HCT116 (cell line): ENCODE data around the gene HRH2. TPM values are rescaled to one million over a fixed set of nuclear protein-coding genes. Genes with fewer than 3 reads are reported as not detected.
A peak's percentile ranks its signal among the peaks of the same experiment; 100 is the strongest.

Experiments
- ATAC-seq: fragments of 200-7000 bp; cut with Tn5 transposase; 2 replicates; pipeline ENCODE4 v1.9.1; 2020; ENCODE audit warnings: mild to moderate bottlenecking, moderate library complexity
- BruUV-seq: library from RNA; stranded (reverse); fragments of 400-500 nt; replicated peaks from 2 replicates; lab custom pipeline; 2021; lab: Mats Ljungman, UMichigan
- CTCF ChIA-PET: fragments of 300-600 bp; sonication (Branson Sonifier 250); formaldehyde crosslinking; loops from one replicate; lab custom pipeline; 2021; ENCODE audit warnings: antibody characterized with exemption; lab: Charles Lee
- POLR2A ChIA-PET: fragments of 300-600, 350-600 bp; sonication (Branson Sonifier 250); formaldehyde crosslinking; loops from one replicate; lab custom pipeline; 2021; ENCODE audit warnings: antibody characterized with exemption; lab: Charles Lee
- RAD21 ChIA-PET, 2 experiments: fragments of 300-600 bp; sonication (Branson Sonifier 250); formaldehyde crosslinking; loops; one replicate each; lab custom pipeline; 2023; ENCODE audit warnings: low total read pairs in 2 of 2; ENCODE audit not compliant: uncharacterized antibody in 2 of 2, unreplicated experiment in 2 of 2, low non-redundant PET in 1 of 2; lab: Charles Lee
- DNase-seq: peaks from one replicate; pipeline ENCODE4 v3.0.0-alpha.2; 2010; ENCODE audit warnings: low read depth, low spot score
- H2AFZ ChIP-seq: fragments of 200-600 bp; shearing (Covaris generic), sonication (generic); 2 replicates; pipeline ENCODE4 v1.6.1; 2017; ENCODE audit warnings: low read depth, mixed run types, mixed read lengths, antibody characterized with exemption, low read length; ENCODE audit not compliant: poor library complexity, severe bottlenecking
- H3K27ac ChIP-seq: 2 replicates; pipeline ENCODE4 v1.5.1; 2012; ENCODE audit warnings: low read depth, low read length
- H3K27me3 ChIP-seq: fragments of 200-600 bp; sonication (generic); 2 replicates; pipeline ENCODE4 v1.6.1; 2016; ENCODE audit warnings: mixed run types, low read length, mixed read lengths; ENCODE audit not compliant: insufficient read depth
- H3K36me3 ChIP-seq, 2 experiments: fragments of 200-500 bp in 1 of 2; fragments of 200-600 bp in 1 of 2; sonication (Bioruptor generic) in 1 of 2; sonication (generic) in 1 of 2; 2 replicates each; pipeline versions ENCODE4 v1.5.1 to v1.6.1; 2014 to 2016; ENCODE audit warnings: low read length in 2 of 2, inconsistent platforms in 1 of 2, mixed read lengths in 1 of 2, mixed run types in 1 of 2; ENCODE audit not compliant: insufficient read depth in 2 of 2, control insufficient read depth in 1 of 2
- H3K4me1 ChIP-seq, 2 experiments: fragments of 200-600 bp in 1 of 2; sonication (generic) in 1 of 2; 2 replicates each; pipeline versions ENCODE4 v1.5.1 to v1.6.1; 2012 to 2017; ENCODE audit warnings: low read length in 2 of 2, inconsistent platforms in 1 of 2, mild to moderate bottlenecking in 1 of 2, mixed read lengths in 1 of 2, mixed run types in 1 of 2, moderate library complexity in 1 of 2; ENCODE audit not compliant: insufficient read depth in 2 of 2, control insufficient read depth in 1 of 2
- H3K4me2 ChIP-seq: fragments of 200-600 bp; sonication (generic); 2 replicates; pipeline ENCODE4 v1.6.1; 2017; ENCODE audit warnings: mixed run types, low read length, mixed read lengths
- H3K4me3 ChIP-seq, 2 experiments: fragments of 200-600 bp in 1 of 2; sonication (generic) in 1 of 2; replicated peaks in 1 of 2; 2 replicates each; pipeline ENCODE4 v1.5.1; 2011 to 2016; ENCODE audit warnings: low read length in 2 of 2, control low read depth in 1 of 2, low read depth in 1 of 2, mild to moderate bottlenecking in 1 of 2, mixed read lengths in 1 of 2, mixed run types in 1 of 2
- H3K79me2 ChIP-seq: fragments of 200-600 bp; sonication (generic); 2 replicates; pipeline ENCODE4 v1.6.1; 2017; ENCODE audit warnings: mild to moderate bottlenecking, mixed run types, low read length, moderate library complexity, mixed read lengths; ENCODE audit not compliant: insufficient read depth
- H3K9ac ChIP-seq: fragments of 200-600 bp; sonication (generic); 2 replicates; pipeline ENCODE4 v1.6.1; 2016; ENCODE audit warnings: low read length, mixed read lengths
- H3K9me2 ChIP-seq: fragments of 200-600 bp; sonication (generic), shearing (Covaris generic); 2 replicates; pipeline ENCODE4 v1.6.1; 2017; ENCODE audit warnings: mixed run types, mild to moderate bottlenecking, moderate library complexity; ENCODE audit not compliant: insufficient read depth
- H3K9me3 ChIP-seq, 2 experiments: fragments of 200-500 bp in 1 of 2; fragments of 200-600 bp in 1 of 2; sonication (Bioruptor generic) in 1 of 2; sonication (generic) in 1 of 2; 2 replicates each; pipeline ENCODE4 v1.6.1; 2014 to 2017; ENCODE audit warnings: low read length in 2 of 2, mixed read lengths in 2 of 2, inconsistent platforms in 1 of 2, low read depth in 1 of 2, mild to moderate bottlenecking in 1 of 2, mixed run types in 1 of 2, moderate library complexity in 1 of 2; ENCODE audit not compliant: control insufficient read depth in 1 of 2, insufficient read depth in 1 of 2
- H4K20me1 ChIP-seq: fragments of 200-600 bp; sonication (generic), shearing (Covaris generic); 2 replicates; pipeline ENCODE4 v1.6.1; 2017; ENCODE audit warnings: mixed run types, mild to moderate bottlenecking, moderate library complexity; ENCODE audit not compliant: insufficient read depth
- CBX3 ChIP-seq: IDR thresholded peaks from 2 replicates; pipeline ENCODE4 v1.6.1; 2012; ENCODE audit warnings: low read depth
- CEBPB ChIP-seq: IDR thresholded peaks from 2 replicates; pipeline ENCODE4 v1.6.1; 2012; ENCODE audit warnings: low read depth
- EGR1 ChIP-seq: IDR thresholded peaks from 2 replicates; pipeline ENCODE4 v1.6.1; 2012; ENCODE audit warnings: low read depth
- ELF1 ChIP-seq: IDR thresholded peaks from 2 replicates; pipeline ENCODE4 v1.6.1; 2012; ENCODE audit warnings: low read depth, borderline replicate concordance
- EZH2 ChIP-seq: fragments of 200-600 bp; sonication (generic); IDR thresholded peaks from 2 replicates; pipeline ENCODE4 v1.6.1; 2017; ENCODE audit warnings: antibody characterized with exemption, mixed run types
- EZH2phosphoT487 ChIP-seq: fragments of 200-600 bp; IDR thresholded peaks from 2 replicates; pipeline ENCODE4 v1.6.1; 2018; ENCODE audit warnings: antibody characterized with exemption, borderline replicate concordance
- FOSL1 ChIP-seq: IDR thresholded peaks from 2 replicates; pipeline ENCODE4 v1.6.1; 2012; ENCODE audit warnings: low read depth
- JUND ChIP-seq: IDR thresholded peaks from 2 replicates; pipeline ENCODE4 v1.6.1; 2012
- POLR2A ChIP-seq: IDR thresholded peaks from 2 replicates; pipeline ENCODE4 v1.7.0; 2011; ENCODE audit warnings: borderline replicate concordance; ENCODE audit not compliant: insufficient read depth, insufficient read length; ENCODE audit errors: extremely low read depth
- POLR2AphosphoS5 ChIP-seq: IDR thresholded peaks from 2 replicates; pipeline ENCODE4 v1.6.1; 2011; ENCODE audit warnings: mild to moderate bottlenecking, low read depth, low read length, moderate library complexity
- RAD21 ChIP-seq: IDR thresholded peaks from 2 replicates; pipeline ENCODE4 v1.6.1; 2012; ENCODE audit warnings: low read depth, mild to moderate bottlenecking
- SIN3A ChIP-seq: IDR thresholded peaks from 2 replicates; pipeline ENCODE4 v1.6.1; 2012; ENCODE audit warnings: low read depth
- SP1 ChIP-seq: IDR thresholded peaks from 2 replicates; pipeline ENCODE4 v1.6.1; 2012; ENCODE audit warnings: low read depth
- SRF ChIP-seq: IDR thresholded peaks from 2 replicates; pipeline ENCODE4 v1.6.1; 2012; ENCODE audit warnings: low read depth
- TCF7L2 ChIP-seq: IDR thresholded peaks from 2 replicates; pipeline ENCODE4 v1.7.0; 2011; ENCODE audit warnings: borderline replicate concordance, inconsistent platforms; ENCODE audit not compliant: insufficient read depth, insufficient read length; ENCODE audit errors: extremely low read depth
- YY1 ChIP-seq: IDR thresholded peaks from 2 replicates; pipeline ENCODE4 v1.6.1; 2011; ENCODE audit warnings: low read length, low read depth, moderate library complexity, mild to moderate bottlenecking; ENCODE audit not compliant: insufficient replicate concordance; ENCODE audit errors: extremely low read depth
- ZFX ChIP-seq: fragments of 450-650 bp; IDR thresholded peaks from 2 replicates; pipeline ENCODE4 v1.6.1; 2017
- ZNF274 ChIP-seq: fragments of 200-500 bp; sonication (Bioruptor generic); IDR thresholded peaks from 2 replicates; pipeline ENCODE4 v1.6.1; 2014; ENCODE audit warnings: mild to moderate bottlenecking, low read depth, low read length, inconsistent platforms
- intact Hi-C: fragments of 100-400 bp; cut with micrococcal nuclease; formaldehyde crosslinking; loops from 2 replicates; pipeline ENCODE4 v1.10.0; 2022
- total RNA-seq: library from RNA; stranded (reverse); gene quantifications from one replicate; pipeline ENCODE4 v1.2.1, GENCODE V29; 2021; ENCODE audit not compliant: unreplicated experiment
- TF ChIP-seq, protein P1 (sequence below): IDR thresholded peaks from 2 replicates; pipeline ENCODE4 v1.6.1; 2012
- TF ChIP-seq, protein P2 (sequence below): IDR thresholded peaks from 2 replicates; pipeline ENCODE4 v1.6.1; 2012; ENCODE audit warnings: low read depth

HRH2 gene
- total RNA-seq, 1 experiment from 2014 or later: 0.12 TPM

DNA sequence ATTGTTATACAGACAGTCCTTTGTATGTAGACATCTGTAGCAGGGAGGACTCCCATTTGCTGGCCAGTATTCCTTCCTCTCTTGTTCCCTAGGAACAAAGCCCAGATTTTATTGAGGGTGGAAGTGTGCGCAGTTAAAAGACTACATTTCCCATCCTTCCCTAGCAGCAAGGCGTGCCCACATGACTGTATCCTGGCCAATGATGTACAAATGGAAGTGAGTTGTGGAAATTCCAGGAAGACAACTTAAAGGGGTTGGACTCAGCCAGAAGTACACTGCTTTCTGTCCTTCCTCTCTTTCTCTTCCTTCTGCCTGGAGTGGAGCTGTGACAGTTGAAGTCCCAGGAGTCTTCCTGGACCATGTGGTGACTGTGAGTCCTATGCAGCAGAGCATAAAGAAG, 89.0 kb downstream of the HRH2 start (continued):
- TF ChIP-seq, protein P1, sequence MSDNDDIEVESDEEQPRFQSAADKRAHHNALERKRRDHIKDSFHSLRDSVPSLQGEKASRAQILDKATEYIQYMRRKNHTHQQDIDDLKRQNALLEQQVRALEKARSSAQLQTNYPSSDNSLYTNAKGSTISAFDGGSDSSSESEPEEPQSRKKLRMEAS: no peak; the same call in 1 of the 2 replicates
- no peak for TF ChIP-seq FOSL1
- no peak for TF ChIP-seq SRF
- no peak for TF ChIP-seq ZFX
- TF ChIP-seq, all 23 proteins: peak for 4

DNA sequence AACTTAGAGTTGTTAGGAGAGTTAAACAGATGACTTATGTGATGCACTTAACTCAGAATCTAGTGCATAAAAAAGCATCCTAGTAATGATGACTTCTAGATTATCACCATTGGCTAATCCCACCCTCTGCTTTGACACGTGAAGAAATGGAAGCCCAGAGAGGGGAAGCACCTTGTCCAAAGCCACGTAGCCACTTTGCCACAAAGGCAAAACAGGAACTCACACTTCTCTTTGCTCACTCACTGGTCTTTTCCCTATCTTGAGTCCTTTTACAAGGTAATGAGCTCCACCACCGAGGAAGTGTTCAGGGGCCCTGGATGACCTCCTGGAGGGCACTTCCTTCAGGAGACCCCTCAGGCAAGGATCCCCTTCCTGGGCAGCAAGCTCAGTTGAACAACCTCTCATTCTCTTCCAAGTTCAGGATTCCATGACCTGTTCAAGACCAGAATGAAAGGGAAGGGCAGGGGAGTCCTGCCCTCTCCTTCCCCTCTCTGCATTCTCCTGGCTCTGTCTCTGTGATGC, 89.7 kb downstream of the HRH2 start:
- no peaks in the 10 kb centered on the region for H3K9me2 ChIP-seq
- H3K27ac ChIP-seq: no peak overlapping the region
- H3K79me2 ChIP-seq: no peaks in the 10 kb centered on the region
- no peaks in the 10 kb centered on the region for H3K36me3 ChIP-seq
- no peak overlapping the region for H3K4me3 ChIP-seq
- intact Hi-C loops: no loop called here
- ATAC-seq (no peak), DNase-seq (no peak)
- ChIA-PET CTCF (interaction anchor here (2.4 kb wide), 1 partner anchor 18 kb away, joined by 11 read pairs; no protein-coding TSS in a partner anchor), RAD21 (no interaction called here), POLR2A (interaction anchor here (1.3 kb wide), 1 partner anchor 18 kb away, joined by 4 read pairs; no protein-coding TSS in a partner anchor)
- H3K27me3 ChIP-seq: peaks cover 7% of the 10 kb centered on the region; the same call in 1 of the 2 replicates
- H3K4me2 ChIP-seq: 0 out of 2 replicates have a peak overlapping the region, but pooled peaks have one; percentile 48
- H2AFZ ChIP-seq: no peak overlapping the region
- no TSS peak for BruUV-seq
- no peaks in the 10 kb centered on the region for H3K9me3 ChIP-seq
- no peaks in the 10 kb centered on the region for H4K20me1 ChIP-seq
- peaks cover 0 to 5% of the 10 kb centered on the region in 2 experiments; a peak in 2 of 4 replicates for H3K4me1 ChIP-seq
- no peak for TF ChIP-seq SRF
- no peak for TF ChIP-seq EZH2
- TF ChIP-seq, protein P2, sequence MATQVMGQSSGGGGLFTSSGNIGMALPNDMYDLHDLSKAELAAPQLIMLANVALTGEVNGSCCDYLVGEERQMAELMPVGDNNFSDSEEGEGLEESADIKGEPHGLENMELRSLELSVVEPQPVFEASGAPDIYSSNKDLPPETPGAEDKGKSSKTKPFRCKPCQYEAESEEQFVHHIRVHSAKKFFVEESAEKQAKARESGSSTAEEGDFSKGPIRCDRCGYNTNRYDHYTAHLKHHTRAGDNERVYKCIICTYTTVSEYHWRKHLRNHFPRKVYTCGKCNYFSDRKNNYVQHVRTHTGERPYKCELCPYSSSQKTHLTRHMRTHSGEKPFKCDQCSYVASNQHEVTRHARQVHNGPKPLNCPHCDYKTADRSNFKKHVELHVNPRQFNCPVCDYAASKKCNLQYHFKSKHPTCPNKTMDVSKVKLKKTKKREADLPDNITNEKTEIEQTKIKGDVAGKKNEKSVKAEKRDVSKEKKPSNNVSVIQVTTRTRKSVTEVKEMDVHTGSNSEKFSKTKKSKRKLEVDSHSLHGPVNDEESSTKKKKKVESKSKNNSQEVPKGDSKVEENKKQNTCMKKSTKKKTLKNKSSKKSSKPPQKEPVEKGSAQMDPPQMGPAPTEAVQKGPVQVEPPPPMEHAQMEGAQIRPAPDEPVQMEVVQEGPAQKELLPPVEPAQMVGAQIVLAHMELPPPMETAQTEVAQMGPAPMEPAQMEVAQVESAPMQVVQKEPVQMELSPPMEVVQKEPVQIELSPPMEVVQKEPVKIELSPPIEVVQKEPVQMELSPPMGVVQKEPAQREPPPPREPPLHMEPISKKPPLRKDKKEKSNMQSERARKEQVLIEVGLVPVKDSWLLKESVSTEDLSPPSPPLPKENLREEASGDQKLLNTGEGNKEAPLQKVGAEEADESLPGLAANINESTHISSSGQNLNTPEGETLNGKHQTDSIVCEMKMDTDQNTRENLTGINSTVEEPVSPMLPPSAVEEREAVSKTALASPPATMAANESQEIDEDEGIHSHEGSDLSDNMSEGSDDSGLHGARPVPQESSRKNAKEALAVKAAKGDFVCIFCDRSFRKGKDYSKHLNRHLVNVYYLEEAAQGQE: no peak
- TF ChIP-seq POLR2AphosphoS5: no peak
- TF ChIP-seq EGR1: no peak
- TF ChIP-seq ELF1: no peak
- no peak for TF ChIP-seq FOSL1
- TF ChIP-seq ZFX: no peak
- no peak for TF ChIP-seq ZNF274
- TF ChIP-seq, protein P1: no peak
- TF ChIP-seq SIN3A: no peak
- no peak for TF ChIP-seq POLR2A
- TF ChIP-seq JUND: no peak
- TF ChIP-seq CBX3: no peak
- TF ChIP-seq YY1: no peak
- TF ChIP-seq EZH2phosphoT487: no peak
- no peak for TF ChIP-seq TCF7L2
- TF ChIP-seq RAD21: no peak
- TF ChIP-seq SP1: no peak
- no peak for TF ChIP-seq CEBPB
- H3K9ac ChIP-seq: no peak overlapping the region
